GM12872 (cell line): ENCODE data around the gene CCNT1.

Experiments used
- TF ChIP-seq, protein P1 (sequence below): IDR thresholded peaks from 3 replicates; pipeline ENCODE4 v1.5.1; 2011; ENCODE audit warnings: low read depth, mild to moderate bottlenecking, low read length, moderate library complexity; ENCODE audit not compliant: insufficient read depth

The CCNT1 gene

DNA sequence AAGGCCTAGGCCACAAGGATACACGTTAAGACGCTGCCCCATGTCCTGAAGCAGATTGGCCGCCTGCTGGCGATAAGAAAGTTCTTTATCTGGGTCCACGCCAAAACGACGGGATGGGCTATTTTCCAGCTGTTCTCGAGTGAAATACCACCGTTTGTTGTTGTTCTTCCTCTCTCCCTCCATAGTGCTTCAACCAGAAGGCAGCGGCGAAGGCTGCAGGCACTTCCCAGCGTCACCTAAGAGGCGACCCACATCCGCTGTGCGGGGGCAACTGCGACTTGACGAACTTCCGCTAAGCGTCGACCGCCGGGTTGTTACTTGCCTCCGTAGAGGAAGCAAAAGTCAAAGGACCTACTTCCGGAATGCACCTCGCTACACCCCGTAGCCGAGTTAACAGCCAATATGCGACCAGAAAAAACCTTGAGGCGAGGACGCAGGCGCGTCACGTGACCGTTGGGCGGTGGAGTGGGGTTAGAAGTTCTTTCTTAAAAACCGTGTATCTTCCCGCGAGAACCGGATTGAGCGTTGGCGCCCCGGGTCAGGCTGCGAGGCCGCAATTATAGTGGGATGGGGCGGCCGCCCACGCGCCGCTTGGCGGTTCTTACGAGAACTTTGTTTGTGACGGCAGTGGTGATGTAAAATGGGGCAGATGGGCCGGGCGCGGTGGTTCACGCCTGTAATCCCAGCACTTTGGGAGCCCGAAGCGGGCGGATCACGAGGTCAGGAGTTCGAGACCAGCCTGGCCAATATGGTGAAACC is at the start of gene CCNT1:
Gene CCNT1 (minus strand): TSS at position 215 of the 759 bp plus-strand sequence. CDS start 32 bp downstream, at position 183.
- TF ChIP-seq, protein P1, sequence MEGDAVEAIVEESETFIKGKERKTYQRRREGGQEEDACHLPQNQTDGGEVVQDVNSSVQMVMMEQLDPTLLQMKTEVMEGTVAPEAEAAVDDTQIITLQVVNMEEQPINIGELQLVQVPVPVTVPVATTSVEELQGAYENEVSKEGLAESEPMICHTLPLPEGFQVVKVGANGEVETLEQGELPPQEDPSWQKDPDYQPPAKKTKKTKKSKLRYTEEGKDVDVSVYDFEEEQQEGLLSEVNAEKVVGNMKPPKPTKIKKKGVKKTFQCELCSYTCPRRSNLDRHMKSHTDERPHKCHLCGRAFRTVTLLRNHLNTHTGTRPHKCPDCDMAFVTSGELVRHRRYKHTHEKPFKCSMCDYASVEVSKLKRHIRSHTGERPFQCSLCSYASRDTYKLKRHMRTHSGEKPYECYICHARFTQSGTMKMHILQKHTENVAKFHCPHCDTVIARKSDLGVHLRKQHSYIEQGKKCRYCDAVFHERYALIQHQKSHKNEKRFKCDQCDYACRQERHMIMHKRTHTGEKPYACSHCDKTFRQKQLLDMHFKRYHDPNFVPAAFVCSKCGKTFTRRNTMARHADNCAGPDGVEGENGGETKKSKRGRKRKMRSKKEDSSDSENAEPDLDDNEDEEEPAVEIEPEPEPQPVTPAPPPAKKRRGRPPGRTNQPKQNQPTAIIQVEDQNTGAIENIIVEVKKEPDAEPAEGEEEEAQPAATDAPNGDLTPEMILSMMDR = peak; percentile 26; the same call in 1 of the 3 replicates

DNA sequence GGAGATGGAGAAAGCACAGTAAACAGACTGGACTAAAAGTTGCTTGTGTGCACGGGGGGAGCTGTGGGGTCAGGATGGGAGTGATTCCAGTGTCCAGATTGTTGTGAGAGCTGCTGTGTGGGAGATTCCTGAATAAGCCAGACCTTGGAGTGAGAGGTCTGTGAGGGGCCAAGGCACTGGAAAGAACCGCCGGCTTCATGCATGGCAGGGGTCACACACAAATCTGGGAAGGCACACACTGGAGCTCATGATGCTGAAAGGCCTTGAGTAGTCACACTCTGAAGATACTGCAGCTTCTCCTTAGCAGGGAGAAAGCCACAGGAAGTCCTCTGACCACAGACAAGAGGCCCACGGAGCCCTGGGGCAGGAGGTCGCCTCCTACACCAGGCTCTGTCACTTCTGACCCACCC is 49.3 kb upstream of the CCNT1 start:
- TF ChIP-seq, protein P1 = no peak

DNA sequence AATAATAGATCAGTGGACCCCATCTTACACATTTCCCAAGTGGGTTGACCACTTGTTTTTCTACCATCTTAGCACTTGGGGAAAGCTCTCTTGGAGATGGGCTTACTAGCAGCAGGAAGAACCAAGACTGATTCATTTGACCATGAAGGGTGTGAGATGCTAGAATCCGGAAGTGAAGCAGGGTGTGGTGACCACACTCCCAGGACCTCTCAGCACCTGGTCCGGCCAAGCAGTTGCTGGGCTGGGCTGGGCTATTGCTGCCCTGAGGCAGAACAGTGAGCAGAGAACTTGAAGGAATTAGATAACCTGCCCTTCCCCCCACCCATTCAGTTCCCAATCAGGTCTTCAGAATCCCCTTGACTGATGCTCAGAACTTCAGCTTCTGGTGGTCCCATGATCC is 48.0 kb upstream of the CCNT1 start:
- TF ChIP-seq, protein P1 = no peak

DNA sequence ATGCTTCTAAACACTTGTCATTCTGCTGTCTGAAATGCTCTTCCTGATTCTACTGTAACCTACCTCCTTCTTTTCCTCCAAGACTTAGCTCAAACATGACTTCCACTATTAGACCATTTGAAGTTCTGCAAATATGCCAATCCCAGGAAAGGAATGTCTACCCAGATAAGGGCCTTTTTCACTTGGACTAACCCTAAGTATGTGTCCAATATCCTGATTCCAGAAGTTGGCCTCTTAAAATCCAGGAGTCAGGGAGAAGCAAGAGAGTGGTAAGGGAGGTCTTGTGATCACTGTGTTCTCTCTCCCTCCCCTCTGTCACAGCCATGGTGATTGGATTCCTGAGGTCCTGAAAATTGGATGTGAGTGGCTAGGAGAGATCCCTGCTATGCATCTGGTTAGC is 42.2 kb upstream of the CCNT1 start:
- TF ChIP-seq, protein P1 = no peak

DNA sequence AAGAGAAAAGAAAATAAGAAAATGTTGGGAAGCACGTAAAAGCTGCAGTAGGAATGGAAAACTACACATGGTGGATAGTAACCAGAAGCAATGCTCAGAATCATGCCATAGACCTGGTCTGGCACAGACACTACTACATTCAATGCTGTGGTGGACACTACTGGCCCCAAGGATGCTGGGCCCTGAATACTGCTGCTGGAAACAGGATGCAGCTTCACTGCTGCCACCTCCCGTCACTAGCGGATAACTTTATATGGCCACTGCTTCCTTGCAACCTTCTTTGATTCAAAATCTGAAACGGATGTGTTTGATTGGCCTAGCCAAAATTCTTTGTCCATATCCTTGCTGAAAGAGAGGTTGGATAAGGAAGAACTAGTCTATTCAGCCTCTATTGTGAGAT is 41.7 kb upstream of the CCNT1 start:
- TF ChIP-seq, protein P1 = 0 out of 3 replicates have a peak, but pooled peaks have one; percentile 2

DNA sequence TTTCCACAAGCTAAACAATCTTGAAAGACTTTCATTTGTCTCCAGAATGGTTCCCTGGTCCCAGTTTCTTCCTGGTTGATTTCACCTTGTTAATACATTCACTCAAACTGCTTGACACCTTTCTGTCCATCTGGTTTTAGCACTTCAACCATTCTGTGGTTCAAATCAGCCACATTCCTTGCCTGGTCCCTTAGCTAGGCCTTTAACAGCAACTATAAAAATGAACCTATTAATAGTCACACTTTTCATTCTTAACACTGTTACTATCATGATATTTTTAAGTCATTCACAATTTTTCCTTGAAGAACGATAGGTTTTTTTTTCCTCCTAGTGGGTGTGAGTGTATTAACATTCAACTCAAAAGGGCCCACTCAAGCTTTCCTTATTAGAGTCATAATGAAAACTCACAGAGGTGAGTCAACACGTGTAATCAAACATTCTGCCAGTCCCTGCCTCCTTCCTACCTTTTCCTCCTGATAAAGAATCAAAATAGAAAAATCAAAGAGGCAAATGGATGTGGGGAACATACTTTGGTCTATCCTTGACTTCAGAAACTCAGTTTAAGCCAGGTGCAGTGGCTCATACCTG is 34.4 kb upstream of the CCNT1 start:
- TF ChIP-seq, protein P1 = no peak

DNA sequence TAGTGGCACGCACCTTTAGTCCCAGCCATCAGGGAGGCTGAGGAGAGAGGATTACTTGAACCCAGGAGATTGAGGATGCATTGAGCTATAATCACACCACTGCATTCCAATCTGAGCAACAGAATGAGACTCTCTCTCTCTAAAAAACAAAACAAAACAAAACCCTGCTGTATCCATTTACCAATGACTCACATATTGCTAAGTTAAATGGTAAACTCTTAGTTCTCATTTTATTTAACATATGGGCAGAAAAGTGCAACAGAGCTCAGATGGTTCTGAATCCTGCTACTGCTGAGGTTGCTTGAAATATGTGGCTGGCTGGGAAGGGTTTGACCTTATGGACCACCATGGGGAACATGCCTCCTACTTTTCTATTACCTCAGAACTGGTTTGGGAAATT is 33.7 kb upstream of the CCNT1 start:
- TF ChIP-seq, protein P1 = no peak
